ENCODE data around the gene PPFIBP1. TPM values are rescaled to one million over a fixed set of nuclear protein-coding genes. Genes with fewer than 3 reads are reported as not detected.
"Not testable (repeated sequence)": the region's sequence is repeated elsewhere in the genome, so short reads cannot be mapped to it uniquely, and the experiment has no call there.

The PPFIBP1 gene
- total RNA-seq, 2 experiments from 2014 or later, result 14.9 to 15.6 TPM

GRCh38 chr12:27733052-27733656 lies 209.1 kb downstream of the PPFIBP1 start:
- ChIA-PET CTCF (interaction anchor here (0.6 to 5.3 kb wide), 12 partner anchors 9 to 1139 kb away, joined by 3 to 38 read pairs (median 4); no protein-coding TSS in a partner anchor), POLR2A (no interaction called here)
- Mint-ChIP-seq H3K9me3 (ENCODE audit: low read depth) (no peaks in the 10 kb centered on the region), H3K27me3 (no peaks in the 10 kb centered on the region), H3K4me1 (no peaks in the 10 kb centered on the region), H3K4me3 (no peak overlapping the region), H3K36me3 (ENCODE audit: low read depth) (peaks cover 27% of the 10 kb centered on the region), H3K27ac (no peak overlapping the region)
- ATAC-seq, result peak; percentile 42
- intact Hi-C loops (cut with DNase I, micrococcal nuclease), result loop anchor here (1.0 to 5.0 kb wide), 4 partner anchors 88 to 1264 kb away; no protein-coding TSS in a partner anchor
- peak; percentile 60 for DNase-seq

GRCh38 chr12:27733791-27734190 lies 209.8 kb downstream of the PPFIBP1 start:
- Mint-ChIP-seq H3K4me3 (no peak overlapping the region), H3K27me3 (no peaks in the 10 kb centered on the region), H3K36me3 (ENCODE audit: low read depth) (peaks cover 27% of the 10 kb centered on the region), H3K4me1 (no peaks in the 10 kb centered on the region), H3K27ac (no peak overlapping the region), H3K9me3 (ENCODE audit: low read depth) (no peaks in the 10 kb centered on the region)
- CTCF ChIA-PET, result interaction anchor here (0.6 to 5.3 kb wide), 11 partner anchors 8 to 1138 kb away, joined by 3 to 38 read pairs (median 4); no protein-coding TSS in a partner anchor
- intact Hi-C loops (cut with DNase I, micrococcal nuclease), result loop anchor here (1.0 to 5.0 kb wide), 4 partner anchors 88 to 1264 kb away; no protein-coding TSS in a partner anchor
- ATAC-seq, result no peak
- POLR2A ChIA-PET, result no interaction called here
- no peak for DNase-seq

- H3K9me3 Mint-ChIP-seq (ENCODE audit: low read depth); H3K4me3 Mint-ChIP-seq; POLR2A ChIA-PET; H3K27ac Mint-ChIP-seq; ATAC-seq; H3K4me1 Mint-ChIP-seq; H3K27me3 Mint-ChIP-seq; DNase-seq: not testable (repeated sequence)
- CTCF ChIA-PET, result interaction anchor here (2.2 to 5.3 kb wide), 4 partner anchors 86 to 206 kb away, joined by 7 to 38 read pairs (median 24); no protein-coding TSS in a partner anchor
- intact Hi-C loops (cut with DNase I, micrococcal nuclease), result loop anchor here in 1 of 2 experiments (5.0 kb wide), 1 partner anchor 1263 kb away; no protein-coding TSS in a partner anchor
- H3K36me3 Mint-ChIP-seq (ENCODE audit: low read depth), result peaks cover 26% of the 10 kb centered on the region
These were observed 210.3 kb downstream of the PPFIBP1 start for GRCh38 chr12:27734321-27734720.

GRCh38 chr12:27743601-27744000 lies 219.6 kb downstream of the PPFIBP1 start:
- Mint-ChIP-seq H3K27ac (no peak overlapping the region), H3K9me3 (ENCODE audit: low read depth) (no peaks in the 10 kb centered on the region), H3K27me3 (no peaks in the 10 kb centered on the region), H3K4me3 (no peak overlapping the region), H3K4me1 (peaks cover 9% of the 10 kb centered on the region), H3K36me3 (ENCODE audit: low read depth) (peaks cover 37% of the 10 kb centered on the region)
- CTCF ChIA-PET, result no interaction called here
- POLR2A ChIA-PET, result no interaction called here
- intact Hi-C loops (cut with DNase I, micrococcal nuclease), result no loop called here
- no peak for ATAC-seq
- DNase-seq, result no peak

Other genes with a start within 250 kb of the PPFIBP1 start
- gene BMAL2, start 191.4 kb upstream of the PPFIBP1 start, total RNA-seq, result 10 to 100 TPM; 10.9 to 13.2 TPM
- gene SMCO2, start 77.5 kb upstream of the PPFIBP1 start, total RNA-seq, result under 1 TPM in 1 of 2 experiments, not detected in 1; 0.23 TPM
- not detected for gene REP15, start 172.2 kb downstream of the PPFIBP1 start, total RNA-seq
- gene MRPS35, start 186.6 kb downstream of the PPFIBP1 start, total RNA-seq, result 10 to 100 TPM; 58.5 to 62.1 TPM

All from activated CD4-positive, alpha-beta T cell treated with anti-CD3 and anti-CD28 coated beads for 36 hours (primary cell).